HG03378 (cell line): ENCODE results near the gene PRMT2.

Experiments used
- ATAC-seq: cut with Tn5 transposase; IDR thresholded peaks from one replicate; pipeline ENCODE4 v1.9.1; 2021; ENCODE audit warnings: mild to moderate bottlenecking, moderate library complexity; ENCODE audit not compliant: unreplicated experiment

PRMT2 gene

DNA sequence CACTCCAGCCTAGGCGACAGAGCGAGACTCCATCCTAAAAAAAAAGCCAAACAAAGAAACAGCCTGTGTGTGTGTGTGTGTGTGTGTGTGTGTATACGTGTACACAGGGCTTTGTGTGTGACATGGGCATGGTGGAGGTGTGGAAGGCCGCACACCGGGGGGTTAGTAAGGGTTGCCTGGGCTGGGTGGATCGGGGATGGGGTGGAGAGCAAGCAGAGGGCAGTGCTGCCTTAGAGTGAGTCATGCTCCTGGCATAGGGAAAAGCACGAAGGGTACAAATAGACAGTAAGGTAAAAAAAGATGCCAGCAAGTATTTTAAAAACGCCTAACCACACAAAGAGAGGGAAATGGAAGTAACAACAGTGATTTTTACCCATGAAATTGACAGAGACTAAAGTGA is 6.2 kb downstream of the PRMT2 start:
- no peak for ATAC-seq

DNA sequence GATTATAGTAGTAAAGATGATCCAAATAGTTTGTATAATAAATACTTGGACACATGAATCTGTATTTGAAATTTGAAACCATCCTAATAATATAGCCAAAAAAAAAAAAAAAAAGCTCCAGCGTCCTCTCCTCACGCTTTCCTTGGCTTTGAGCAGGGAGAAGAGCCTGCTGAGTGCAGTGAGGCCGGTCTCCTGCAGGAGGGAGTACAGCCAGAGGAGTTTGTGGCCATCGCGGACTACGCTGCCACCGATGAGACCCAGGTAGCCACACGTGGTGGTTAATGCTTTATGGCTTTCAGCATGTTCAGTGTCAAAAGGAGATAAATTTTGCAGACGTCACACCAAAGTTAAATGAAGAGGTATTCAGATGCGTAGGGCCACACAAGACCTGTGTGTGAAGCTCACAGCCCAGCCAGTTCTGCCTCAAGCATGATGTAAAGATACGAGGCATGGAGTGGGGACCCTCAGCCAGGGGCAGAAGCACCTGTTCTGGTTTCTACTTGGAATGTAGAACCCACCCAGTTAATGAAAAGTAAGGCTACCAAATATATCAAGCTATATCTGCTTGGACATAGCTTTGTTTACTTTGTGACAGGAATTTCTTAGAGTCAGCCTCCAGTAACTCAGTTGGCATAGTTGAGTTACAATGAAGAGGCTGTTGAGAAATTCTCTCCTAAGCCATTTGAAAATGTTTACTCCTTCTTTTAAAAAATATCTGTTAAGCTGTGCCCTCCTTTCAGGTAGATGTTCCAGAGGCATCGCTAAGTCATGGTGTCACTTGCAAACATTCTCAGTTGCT is 8.1 kb downstream of the PRMT2 start:
- no peak for ATAC-seq

DNA sequence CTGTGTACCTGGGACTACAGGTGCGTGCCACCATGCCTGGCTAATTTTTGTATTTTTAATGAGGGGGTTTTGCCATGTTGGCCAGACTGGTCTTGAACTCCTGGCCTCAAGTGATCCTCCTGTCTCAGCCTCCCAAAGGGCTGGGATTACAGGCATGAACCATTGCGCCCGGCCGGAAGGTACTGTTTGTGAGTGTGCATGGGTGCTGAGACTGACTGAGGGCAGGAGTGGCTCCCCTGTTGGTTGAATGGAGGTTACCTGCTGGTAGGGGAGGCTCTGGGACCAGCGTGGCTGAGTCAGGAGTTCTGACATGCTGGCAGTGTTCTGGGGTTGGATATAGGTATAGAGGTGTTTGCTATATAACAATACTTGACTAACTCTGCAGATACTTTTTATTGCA is 10.4 kb downstream of the PRMT2 start:
- ATAC-seq: no peak

DNA sequence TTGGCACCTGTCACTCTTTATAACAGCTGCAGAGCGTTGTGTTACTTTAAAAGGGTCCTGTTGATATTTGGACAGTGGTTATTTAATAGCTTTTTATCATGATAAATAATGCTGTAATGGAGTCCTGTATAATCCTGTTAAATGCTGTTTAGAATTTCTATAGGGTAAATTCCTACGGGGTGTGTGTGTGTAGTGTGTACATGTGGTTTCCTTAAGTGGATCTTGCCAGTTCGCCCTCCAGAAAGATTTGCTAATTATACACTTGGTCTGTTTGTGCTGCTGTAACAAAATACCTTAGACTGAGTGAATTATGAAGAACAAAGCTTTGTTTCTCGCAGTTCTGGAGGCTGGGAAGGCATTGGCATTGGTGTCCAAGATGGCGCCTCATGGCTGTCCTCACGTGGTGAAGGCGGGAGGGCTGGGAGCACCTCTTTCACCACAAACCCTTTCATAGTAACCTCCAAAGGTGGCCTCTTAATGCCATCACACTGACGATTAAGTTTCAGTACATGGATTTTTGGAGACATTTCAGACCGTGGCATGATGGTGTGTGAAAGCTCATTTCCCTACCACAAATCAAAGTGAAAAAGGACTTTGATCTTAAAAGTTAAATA is 11.2 kb downstream of the PRMT2 start:
- no peak for ATAC-seq

DNA sequence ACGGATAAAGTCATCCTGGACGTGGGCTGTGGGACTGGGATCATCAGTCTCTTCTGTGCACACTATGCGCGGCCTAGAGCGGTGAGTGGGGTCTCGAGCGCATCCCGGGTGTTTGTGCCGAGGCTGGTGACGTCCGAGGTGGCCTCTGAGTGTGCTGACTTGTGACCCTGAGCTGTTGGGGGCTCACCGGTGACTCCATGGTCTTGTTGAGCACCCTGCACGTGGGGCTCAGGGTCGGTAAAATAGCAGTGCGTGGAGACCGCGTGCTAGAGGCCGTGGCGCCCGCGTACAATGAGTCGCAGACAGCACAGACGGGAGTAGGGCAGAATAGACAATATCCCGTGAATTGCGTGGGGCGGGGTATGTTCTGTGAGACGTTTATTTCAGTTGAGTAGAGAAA is 13.1 kb downstream of the PRMT2 start:
- no peak for ATAC-seq

DNA sequence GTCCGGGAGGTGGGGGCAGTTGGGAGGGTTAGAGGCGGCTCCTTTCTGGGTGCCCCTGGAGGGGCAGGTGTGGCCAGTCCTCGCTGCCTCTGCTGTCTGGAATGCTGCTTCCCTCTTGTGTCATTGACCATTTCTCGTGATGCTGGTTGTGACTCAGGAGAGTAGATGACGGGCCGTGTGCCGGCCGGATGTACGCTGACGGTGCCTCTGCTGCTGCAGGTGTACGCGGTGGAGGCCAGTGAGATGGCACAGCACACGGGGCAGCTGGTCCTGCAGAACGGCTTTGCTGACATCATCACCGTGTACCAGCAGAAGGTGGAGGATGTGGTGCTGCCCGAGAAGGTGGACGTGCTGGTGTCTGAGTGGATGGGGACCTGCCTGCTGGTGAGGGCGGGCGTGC is 13.9 kb downstream of the PRMT2 start:
- ATAC-seq: no peak

DNA sequence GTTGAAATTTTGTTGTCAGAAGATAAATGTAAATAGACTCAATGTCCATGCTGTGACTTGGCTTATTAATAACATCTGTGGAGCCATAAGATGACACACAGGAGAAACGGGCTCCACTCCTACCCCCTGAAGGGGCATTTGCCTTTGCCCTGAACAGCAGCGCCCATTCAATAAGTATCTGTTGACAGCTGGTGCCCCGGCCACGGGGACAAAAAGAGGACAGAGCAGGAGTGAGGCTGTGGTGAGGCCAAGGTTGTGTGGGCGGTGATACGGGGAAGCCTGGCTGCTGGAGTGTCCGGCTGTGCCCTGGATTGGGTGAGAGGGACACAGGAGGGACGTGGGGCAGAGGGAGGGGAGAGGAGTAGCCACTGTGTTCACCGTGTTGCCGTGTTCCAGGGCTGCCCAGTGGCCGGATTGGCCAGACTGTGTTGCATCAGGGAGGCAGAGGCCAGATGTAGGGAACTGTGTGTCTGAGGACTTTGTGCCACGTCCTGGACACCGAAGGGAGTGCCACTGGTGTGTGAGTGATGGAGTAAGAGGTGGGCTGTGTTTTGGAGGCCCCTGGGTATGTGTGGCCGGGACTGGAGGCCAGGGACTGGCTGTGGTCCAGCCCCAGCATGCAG is 15.1 kb downstream of the PRMT2 start:
- ATAC-seq: no peak

DNA sequence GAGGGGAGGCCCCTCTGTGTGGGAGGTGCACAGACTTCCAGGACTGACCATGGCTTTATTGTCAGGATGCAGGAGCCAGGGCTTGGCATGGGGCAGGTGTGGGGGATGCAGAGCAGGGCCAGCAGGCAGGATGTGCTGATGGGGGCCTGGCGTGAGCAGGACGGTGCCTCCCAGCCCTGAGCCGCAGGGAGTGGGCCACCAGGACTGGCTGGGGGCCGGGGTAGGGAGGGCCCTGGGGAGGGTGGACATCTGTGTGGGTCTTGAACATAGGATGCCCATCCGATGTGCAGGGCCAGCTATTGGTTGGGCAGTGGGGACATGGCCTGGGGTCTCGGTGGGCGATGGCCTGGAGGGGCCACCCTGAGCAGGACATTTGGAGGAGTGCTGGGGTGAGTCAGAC is 15.6 kb downstream of the PRMT2 start:
- ATAC-seq: no peak

DNA sequence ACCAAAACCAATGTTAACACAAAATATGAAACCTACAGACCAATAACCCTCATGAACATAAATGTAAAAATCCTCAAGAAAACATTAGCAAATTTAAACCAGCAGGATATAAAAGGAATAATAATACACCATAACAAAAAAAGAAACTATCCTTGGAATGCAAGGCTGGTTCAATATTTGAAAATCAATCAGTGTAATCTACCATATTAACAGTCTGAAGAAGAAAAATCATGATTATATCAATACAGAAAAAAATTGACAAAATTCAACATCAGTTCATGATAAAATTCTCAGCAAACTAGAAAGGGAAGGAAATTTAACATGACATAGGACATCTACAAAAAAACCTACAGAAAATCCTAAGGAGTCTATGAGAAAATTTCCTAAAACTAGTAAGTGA is 19.8 kb downstream of the PRMT2 start:
- no peak for ATAC-seq

DNA sequence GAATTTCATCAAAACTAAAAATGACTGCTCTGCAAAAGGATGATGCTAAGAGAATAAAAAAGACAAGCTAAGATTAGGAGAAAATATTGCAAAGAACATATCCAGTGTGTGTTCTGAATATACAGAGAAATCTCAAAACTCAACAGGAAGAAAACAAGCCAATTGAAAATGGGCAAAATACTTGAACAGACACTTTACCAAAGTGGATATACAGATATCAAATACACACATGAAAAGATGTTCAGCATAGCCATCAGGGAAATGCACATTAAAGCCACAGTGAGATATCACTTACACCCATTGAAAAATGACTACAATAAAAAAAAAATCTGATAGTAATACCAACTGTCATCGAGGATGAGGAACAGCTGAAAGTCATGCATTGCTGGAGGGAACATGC is 21.3 kb downstream of the PRMT2 start:
- no peak for ATAC-seq

DNA sequence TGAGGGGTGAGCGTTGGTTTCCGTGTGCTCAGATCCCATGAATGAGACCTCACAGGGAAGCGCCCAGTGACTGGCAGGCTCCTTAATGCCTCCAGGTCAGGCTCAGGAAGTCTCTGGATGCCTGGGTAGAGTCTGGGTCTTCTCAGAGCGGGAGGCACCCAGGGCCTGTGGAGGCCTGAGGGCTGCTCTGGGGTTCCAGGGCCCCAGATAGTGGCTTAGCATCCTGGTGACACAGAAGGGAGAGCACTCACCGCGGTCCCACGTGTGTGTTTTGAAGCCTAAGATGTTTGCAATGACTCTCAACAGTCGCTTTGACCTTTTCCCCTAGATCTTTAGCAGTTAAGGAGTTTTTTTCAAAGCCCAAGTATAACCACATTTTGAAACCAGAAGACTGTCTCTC is 25.0 kb downstream of the PRMT2 start:
- ATAC-seq: no peak

DNA sequence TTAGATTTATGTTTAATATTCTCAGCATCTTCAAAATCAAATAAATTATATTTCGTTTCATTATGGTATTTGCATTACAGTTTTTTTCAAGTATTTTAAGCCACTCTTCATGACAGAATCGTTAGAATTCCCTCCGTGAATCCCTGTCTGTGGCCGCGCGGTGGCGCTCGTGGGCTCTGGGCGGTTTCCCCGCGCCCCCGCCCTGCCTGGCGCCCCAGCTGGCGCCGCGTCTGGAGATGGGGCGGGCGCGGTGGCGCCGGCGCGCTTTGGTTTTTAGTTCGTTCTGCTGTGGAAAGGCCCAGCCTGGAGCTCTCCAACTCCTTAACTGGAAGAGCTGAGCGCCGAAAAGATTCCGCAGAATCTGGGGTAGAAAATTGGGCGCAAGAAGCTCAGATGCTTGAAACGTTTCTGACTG is 25.7 kb downstream of the PRMT2 start:
- ATAC-seq: no peak

DNA sequence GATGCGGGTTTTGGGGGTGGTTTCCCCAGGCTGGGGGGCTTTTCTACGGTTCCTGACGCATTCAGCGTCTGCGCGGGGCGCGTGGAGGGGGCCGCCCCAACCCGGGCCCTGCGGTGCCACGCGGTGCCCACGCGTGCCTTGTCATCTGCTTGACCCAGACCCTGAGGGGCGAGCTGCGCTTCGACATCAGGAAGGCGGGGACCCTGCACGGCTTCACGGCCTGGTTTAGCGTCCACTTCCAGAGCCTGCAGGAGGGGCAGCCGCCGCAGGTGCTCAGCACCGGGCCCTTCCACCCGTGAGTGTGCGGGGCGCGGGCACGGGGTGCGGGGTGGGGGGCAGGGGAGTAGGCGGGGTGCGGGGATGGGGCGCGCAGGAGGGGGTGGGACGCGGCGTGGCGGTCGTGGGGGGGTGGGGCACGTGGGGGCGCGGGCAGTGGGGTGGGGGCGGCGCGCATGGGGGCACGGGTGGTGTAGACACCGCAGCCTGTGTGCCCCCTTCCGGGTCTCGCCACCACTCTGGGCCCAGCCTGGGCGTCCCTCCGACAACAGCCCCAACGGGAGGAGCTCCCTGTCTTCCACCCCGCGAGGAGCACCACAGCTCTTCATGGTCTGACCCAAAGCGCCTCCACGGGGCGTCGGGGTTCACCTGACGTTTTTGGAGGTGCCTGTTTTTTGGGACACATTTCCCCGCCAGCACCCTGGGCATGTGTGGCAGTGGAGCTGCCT is 26.3 kb downstream of the PRMT2 start:
- no peak for ATAC-seq

DNA sequence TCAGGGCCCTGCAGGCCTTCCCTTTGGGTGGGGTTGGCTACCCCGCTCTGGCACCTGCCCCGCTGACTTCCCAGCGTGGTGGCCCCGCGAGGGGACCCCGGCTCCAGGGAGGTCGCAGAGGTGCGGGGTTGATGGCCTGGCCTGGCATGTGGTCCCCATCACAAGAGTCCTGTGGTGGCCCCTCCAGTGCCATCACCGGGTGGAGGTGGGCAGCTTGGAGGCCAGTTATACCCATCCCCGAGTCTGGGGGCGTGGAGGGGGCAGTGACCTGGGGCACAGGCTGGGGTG is 26.8 kb downstream of the PRMT2 start:
- ATAC-seq: no peak

DNA sequence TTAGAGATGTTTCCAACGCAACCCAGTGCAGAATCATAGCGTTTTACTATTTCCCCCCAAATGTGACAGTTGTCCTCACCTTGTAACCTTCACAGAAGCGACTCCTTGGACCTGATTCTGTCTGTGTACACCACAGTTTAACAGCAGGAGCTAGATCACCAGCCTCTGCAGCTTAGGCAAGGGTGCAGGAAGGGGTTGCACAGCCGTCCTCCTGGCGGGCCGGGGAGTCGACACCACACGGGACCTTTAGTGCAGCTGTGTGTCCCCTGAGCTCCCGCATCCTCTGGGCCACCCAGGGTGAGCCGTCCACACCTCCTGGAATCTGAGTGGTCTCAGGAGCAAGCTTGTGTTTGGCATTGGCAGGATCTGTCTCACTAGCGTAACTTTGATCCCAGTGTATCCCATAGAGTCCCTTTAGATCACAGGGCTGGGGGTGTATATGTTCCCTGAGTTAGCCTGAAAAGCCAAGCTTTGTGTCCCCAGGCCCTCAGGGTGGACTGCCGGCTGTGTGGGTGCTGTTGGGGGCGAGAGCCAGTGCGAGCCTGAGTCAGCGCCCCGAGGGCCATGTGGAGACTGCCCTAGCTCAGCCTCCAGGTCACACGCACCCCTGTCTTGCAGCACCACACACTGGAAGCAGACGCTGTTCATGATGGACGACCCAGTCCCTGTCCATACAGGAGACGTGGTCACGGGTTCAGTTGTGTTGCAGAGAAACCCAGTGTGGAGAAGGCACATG is 27.5 kb downstream of the PRMT2 start:
- ATAC-seq: no peak

DNA sequence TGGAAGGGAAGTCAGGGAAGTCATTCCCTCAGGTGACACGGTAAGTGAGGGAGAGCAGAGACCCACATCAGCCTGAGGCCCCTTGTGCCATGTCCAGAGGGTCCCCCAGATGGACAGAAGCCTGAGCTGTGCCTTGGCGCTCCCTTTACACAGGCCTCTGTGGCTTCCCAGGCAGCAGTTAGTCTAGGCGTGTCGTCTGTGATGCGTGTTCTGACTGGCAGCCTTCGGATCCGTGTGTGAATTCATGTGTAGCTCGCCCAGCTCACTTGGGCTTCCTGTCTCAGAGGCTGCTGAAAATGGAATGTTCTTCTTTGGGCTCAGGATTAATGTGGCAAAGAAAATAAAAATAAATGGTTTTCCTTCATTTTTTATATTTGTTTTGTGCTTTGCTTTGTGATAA is 28.3 kb downstream of the PRMT2 start:
- no peak for ATAC-seq

DNA sequence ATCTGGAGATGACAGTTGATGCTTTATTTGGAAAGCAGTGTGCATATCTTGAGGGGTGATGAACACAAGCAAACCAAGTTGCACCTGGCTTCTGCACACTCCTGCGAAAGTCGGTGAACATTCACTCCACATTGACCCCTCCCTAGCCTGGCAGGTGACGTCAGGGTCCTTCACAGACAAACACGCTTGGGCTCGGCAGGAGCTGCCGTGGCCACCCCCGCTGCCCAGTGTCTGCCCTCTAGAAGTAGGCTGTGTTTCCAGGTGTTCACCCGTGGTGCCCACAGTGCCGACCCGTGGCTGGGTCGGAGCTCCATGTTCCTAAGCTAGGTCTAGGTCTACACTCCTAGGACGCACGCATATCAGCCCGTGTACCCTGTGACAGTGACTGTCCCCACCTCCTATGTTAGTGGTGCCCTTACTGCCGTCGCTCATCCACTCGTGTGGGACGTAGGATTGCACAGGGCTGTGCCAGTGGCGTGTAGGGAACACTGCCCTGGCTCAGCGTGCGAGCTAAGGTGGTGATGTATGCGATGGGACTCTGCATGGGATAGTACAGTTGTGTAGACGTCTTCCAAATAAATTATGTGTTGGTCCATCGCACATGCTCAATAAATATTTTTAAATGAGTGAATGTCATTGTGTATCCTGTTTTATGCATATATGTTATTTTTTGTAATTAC is 29.0 kb downstream of the PRMT2 start:
- no peak for ATAC-seq

DNA sequence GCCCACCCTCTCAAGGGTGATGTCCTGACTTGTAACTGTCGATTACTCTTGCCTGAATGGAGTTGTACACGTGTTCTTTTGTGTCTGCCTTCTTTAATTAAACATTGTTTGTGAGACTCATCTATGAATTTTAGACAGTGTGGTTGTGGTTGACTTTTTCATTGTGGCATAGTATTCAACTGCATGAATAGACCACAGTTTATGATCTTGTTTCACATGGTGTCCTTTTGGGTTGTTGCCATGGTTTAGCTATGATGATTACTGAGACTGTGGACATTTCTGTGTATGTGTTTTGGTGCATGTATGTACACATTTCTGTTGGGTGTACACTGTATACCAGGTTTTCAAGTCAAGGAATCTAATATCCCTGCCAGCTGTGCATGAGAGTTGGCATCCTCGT is 30.1 kb downstream of the PRMT2 start:
- ATAC-seq: no peak

DNA sequence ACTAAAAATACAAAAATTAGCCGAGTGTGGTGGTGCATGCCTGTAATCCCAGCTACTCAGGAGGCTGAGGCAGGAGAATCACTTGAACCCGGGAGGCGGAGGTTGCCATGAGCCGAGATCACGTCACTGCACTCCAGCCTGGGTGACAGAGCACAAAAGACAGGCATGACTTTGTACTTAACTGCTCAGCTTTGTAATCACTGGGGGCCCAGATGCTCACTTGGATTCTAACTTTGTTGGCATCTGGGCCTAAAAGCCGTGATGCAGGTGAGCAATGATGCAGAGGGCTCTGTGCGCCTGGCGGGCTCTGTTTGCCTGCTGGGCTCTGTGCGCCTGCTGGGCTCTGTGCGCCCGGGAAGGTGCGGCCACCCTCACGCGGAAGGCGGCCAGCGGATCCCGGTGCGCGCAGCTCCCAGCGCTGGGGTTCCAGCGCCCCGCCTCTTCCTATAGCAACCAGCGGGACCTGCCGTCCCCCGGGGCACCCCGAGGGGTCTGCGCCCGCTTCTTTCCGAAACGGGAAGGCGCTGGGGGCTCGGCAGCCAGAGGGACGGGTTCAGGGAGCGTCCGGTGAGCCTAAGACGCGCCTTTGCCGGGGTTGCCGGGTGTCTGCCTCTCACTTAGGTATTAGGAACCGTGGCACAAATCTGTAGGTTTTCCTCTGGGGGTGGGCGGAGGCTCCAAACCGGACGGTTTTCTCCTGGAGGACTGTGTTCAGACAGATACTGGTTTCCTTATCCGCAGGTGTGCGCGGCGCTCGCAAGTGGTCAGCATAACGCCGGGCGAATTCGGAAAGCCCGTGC is 31.7 kb downstream of the PRMT2 start:
- ATAC-seq: no peak
